Caco-2 (cell line): ENCODE measurements around the gene ANKRD52. TPM values are rescaled to one million over a fixed set of nuclear protein-coding genes. Genes with fewer than 3 reads are reported as not detected.

Experiments used
- BruUV-seq: library from RNA; stranded (reverse); fragments of 400-500 nt; replicated peaks from 2 replicates; lab custom pipeline; 2021; lab: Mats Ljungman, UMichigan
- CTCF ChIA-PET: fragments of 300-600 bp; sonication (Branson Sonifier 250); formaldehyde crosslinking; loops from one replicate; lab custom pipeline; 2022; ENCODE audit warnings: antibody characterized with exemption; lab: Charles Lee
- POLR2A ChIA-PET: fragments of 300-600 bp; sonication (Branson Sonifier 250); formaldehyde crosslinking; loops from one replicate; lab custom pipeline; 2022; ENCODE audit warnings: antibody characterized with exemption; lab: Charles Lee
- DNase-seq, 2 experiments: peaks; one replicate each; pipeline versions ENCODE4 v3.0.0 to v3.0.0-alpha.2; 2020 to 2022
- H3K27me3 ChIP-seq: replicated peaks from 2 replicates; pipeline ENCODE4 v1.6.0; 2011; ENCODE audit warnings: low read length; ENCODE audit not compliant: control insufficient read depth, insufficient read depth
- H3K36me3 ChIP-seq: 2 replicates; pipeline ENCODE4 v1.5.1; 2011; ENCODE audit warnings: low read length; ENCODE audit not compliant: control insufficient read depth, insufficient read depth
- H3K4me1 ChIP-seq: fragments of 250-450 bp; sonication (Bioruptor Pico); 2 replicates; pipeline ENCODE4 v1.5.1; 2020; ENCODE audit warnings: mild to moderate bottlenecking
- H3K4me3 ChIP-seq: 2 replicates; pipeline ENCODE4 v1.5.1; 2011; ENCODE audit warnings: low read depth, mild to moderate bottlenecking, control low read depth, low read length
- H3K9me3 ChIP-seq: fragments of 250-450 bp; sonication (Bioruptor Pico); 2 replicates; pipeline ENCODE4 v1.5.1; 2020; ENCODE audit warnings: mild to moderate bottlenecking, moderate library complexity
- H3K27ac Mint-ChIP-seq: one replicate; pipeline ENCODE4 v1.8.0; 2022; ENCODE audit warnings: mixed read lengths; ENCODE audit not compliant: unreplicated experiment
- H3K27me3 Mint-ChIP-seq: one replicate; pipeline ENCODE4 v1.8.0; 2022; ENCODE audit warnings: mixed read lengths; ENCODE audit not compliant: insufficient read depth, unreplicated experiment
- H3K36me3 Mint-ChIP-seq: one replicate; pipeline ENCODE4 v1.8.0; 2022; ENCODE audit warnings: mild to moderate bottlenecking, mixed read lengths; ENCODE audit not compliant: insufficient read depth, unreplicated experiment
- H3K4me1 Mint-ChIP-seq: one replicate; pipeline ENCODE4 v1.8.0; 2022; ENCODE audit warnings: low read depth, mixed read lengths; ENCODE audit not compliant: unreplicated experiment
- H3K4me3 Mint-ChIP-seq: one replicate; pipeline ENCODE4 v1.8.0; 2022; ENCODE audit warnings: mild to moderate bottlenecking, moderate library complexity, mixed read lengths; ENCODE audit not compliant: unreplicated experiment
- H3K9me3 Mint-ChIP-seq: one replicate; pipeline ENCODE4 v1.8.0; 2022; ENCODE audit warnings: mixed read lengths; ENCODE audit not compliant: unreplicated experiment
- CTCF ChIP-seq, 2 experiments: fragments of 200-600 bp in 1 of 2; IDR thresholded peaks; 1 replicate in 1 of 2; 2 replicates in 1 of 2; pipeline versions ENCODE4 v1.5.1 to v1.8.0; 2011 to 2022; ENCODE audit warnings: antibody characterized with exemption in 1 of 2, control low read depth in 1 of 2, inconsistent platforms in 1 of 2, low read depth in 1 of 2, low read length in 1 of 2, mild to moderate bottlenecking in 1 of 2, moderate library complexity in 1 of 2; ENCODE audit not compliant: insufficient read depth in 1 of 2, severe bottlenecking in 1 of 2, unreplicated experiment in 1 of 2
- intact Hi-C: fragments of 100-400 bp; cut with micrococcal nuclease; formaldehyde crosslinking; loops from one replicate; pipeline ENCODE4 v1.10.0; 2022; ENCODE audit not compliant: unreplicated experiment
- total RNA-seq: library from RNA; stranded (reverse); gene quantifications from 2 replicates; pipeline ENCODE4 v1.2.3, GENCODE V29; 2022

Gene ANKRD52
- total RNA-seq, 1 experiment from 2014 or later, result 34.6 TPM

- no peaks in the 10 kb centered on the region for H3K9me3 ChIP-seq
- ChIA-PET POLR2A (no interaction called here), CTCF (no interaction called here)
- no peak overlapping the region for H3K4me3 ChIP-seq
- peaks cover 25% of the 10 kb centered on the region for H3K36me3 Mint-ChIP-seq
- peaks cover 38% of the 10 kb centered on the region for H3K4me1 ChIP-seq
- H3K36me3 ChIP-seq, result no peaks in the 10 kb centered on the region
- no peaks in the 10 kb centered on the region for H3K27me3 ChIP-seq
- no peak for DNase-seq
- no peak for TF ChIP-seq CTCF (IDR thresholded peaks at IDR 0.05; ENCODE audit: insufficient read depth in 1 of 2, low read depth in 1 of 2, low read length in 1 of 2, severe bottlenecking in 1 of 2, unreplicated experiment in 1 of 2)
- H3K4me1 Mint-ChIP-seq, result peaks cover 30% of the 10 kb centered on the region
- no TSS peak for BruUV-seq
- H3K4me3 Mint-ChIP-seq, result no peak overlapping the region
- intact Hi-C loops, result no loop called here
- H3K27ac Mint-ChIP-seq, result peak overlapping the region; percentile 93
- peaks cover 10% of the 10 kb centered on the region for H3K9me3 Mint-ChIP-seq
- H3K27me3 Mint-ChIP-seq, result no peaks in the 10 kb centered on the region
These were observed 2.2 kb upstream of the ANKRD52 start for GRCh38 chr12:56260380-56260779.

GRCh38 chr12:56258820-56259183 lies 618 bp upstream of the ANKRD52 start:
- TF ChIP-seq CTCF (IDR thresholded peaks at IDR 0.05; ENCODE audit: insufficient read depth in 1 of 2, low read depth in 1 of 2, low read length in 1 of 2, severe bottlenecking in 1 of 2, unreplicated experiment in 1 of 2), result no peak
- Mint-ChIP-seq H3K27me3 (no peaks in the 10 kb centered on the region), H3K4me1 (peaks cover 30% of the 10 kb centered on the region), H3K9me3 (peaks cover 10% of the 10 kb centered on the region), H3K36me3 (peaks cover 41% of the 10 kb centered on the region), H3K27ac (peak overlapping the region; percentile 56), H3K4me3 (peak overlapping the region; percentile 74)
- Histone ChIP-seq H3K9me3 (no peaks in the 10 kb centered on the region), H3K4me1 (peaks cover 38% of the 10 kb centered on the region), H3K4me3 (peak overlapping the region; percentile 72), H3K36me3 (peaks cover 4% of the 10 kb centered on the region), H3K27me3 (no peaks in the 10 kb centered on the region)
- no peak for DNase-seq
- CTCF ChIA-PET, result interaction anchor here (1.0 to 2.9 kb wide), 4 partner anchors 8 to 70 kb away, joined by 3 to 20 read pairs (median 8); partner anchors contain the start of genes COQ10A, RNF41 and SMARCC2
- POLR2A ChIA-PET, result interaction anchor here (0.7 to 1.2 kb wide), 2 partner anchors 11 to 37 kb away, joined by 3 to 7 read pairs; partner anchors contain the start of gene RNF41
- intact Hi-C loops, result loop anchor here (2.0 to 5.0 kb wide), 3 partner anchors 37 to 132 kb away; partner anchors contain the start of genes NABP2 and RNF41
- TSS peak; percentile 50 for BruUV-seq

- no peaks in the 10 kb centered on the region for H3K27me3 Mint-ChIP-seq
- peaks cover 10% of the 10 kb centered on the region for H3K9me3 Mint-ChIP-seq
- intact Hi-C loops, result loop anchor here (2.0 to 5.0 kb wide), 4 partner anchors 27 to 131 kb away; partner anchors contain the start of genes NABP2, RNF41 and SLC39A5
- no TSS peak for BruUV-seq
- Histone ChIP-seq H3K27me3 (no peaks in the 10 kb centered on the region), H3K36me3 (peaks cover 5% of the 10 kb centered on the region), H3K4me1 (peaks cover 37% of the 10 kb centered on the region), H3K4me3 (peak overlapping the region; percentile 72), H3K9me3 (no peaks in the 10 kb centered on the region)
- ChIA-PET CTCF (interaction anchor here (1.0 to 2.9 kb wide), 5 partner anchors 11 to 69 kb away, joined by 3 to 20 read pairs (median 6); partner anchors contain the start of genes RNF41 and SMARCC2), POLR2A (interaction anchor here (0.6 to 1.6 kb wide), 3 partner anchors 16 to 130 kb away, joined by 3 to 6 read pairs (median 5); no protein-coding TSS in a partner anchor)
- TF ChIP-seq CTCF (IDR thresholded peaks at IDR 0.05; ENCODE audit: insufficient read depth in 1 of 2, low read depth in 1 of 2, low read length in 1 of 2, severe bottlenecking in 1 of 2, unreplicated experiment in 1 of 2), result peak in 1 of 2 experiments; percentile 10
- H3K4me3 Mint-ChIP-seq, result peak overlapping the region; percentile 74
- peaks cover 30% of the 10 kb centered on the region for H3K4me1 Mint-ChIP-seq
- peak; percentile 61 to 69 for DNase-seq
- H3K36me3 Mint-ChIP-seq, result peaks cover 48% of the 10 kb centered on the region
- H3K27ac Mint-ChIP-seq, result no peak overlapping the region
These were observed 605 bp downstream of the ANKRD52 start for GRCh38 chr12:56257491-56258067.
